CD4-positive, alpha-beta T cell treated with Interleukin-1 beta for 1 hour (primary cell): Measurements from ENCODE around the gene ADGRV1.

Experiments
- DNase-seq, 2 donors: peaks; one replicate each; pipeline ENCODE4 v3.0.0-alpha.2; 2020 to 2022

The ADGRV1 gene

DNA sequence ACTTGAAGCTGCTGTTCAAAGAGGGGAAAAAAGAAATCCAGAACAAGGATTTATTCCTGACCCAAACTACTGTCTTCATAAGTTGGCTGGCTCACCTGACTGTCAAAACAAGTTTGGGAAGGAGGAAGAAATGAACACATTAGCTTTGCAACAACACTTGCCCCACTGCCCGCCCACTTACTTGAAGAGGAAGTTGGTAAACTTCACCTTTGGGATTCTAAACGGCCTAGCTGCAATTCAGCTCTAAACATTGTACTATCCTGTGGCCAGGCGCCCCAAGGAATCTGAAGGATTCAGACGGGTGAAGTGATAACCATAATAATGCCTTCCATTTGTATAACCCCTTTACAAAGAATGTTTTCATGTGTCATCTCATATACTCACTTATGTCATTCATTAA lies 625.1 kb downstream of the ADGRV1 start:
- DNase-seq = no peak

DNA sequence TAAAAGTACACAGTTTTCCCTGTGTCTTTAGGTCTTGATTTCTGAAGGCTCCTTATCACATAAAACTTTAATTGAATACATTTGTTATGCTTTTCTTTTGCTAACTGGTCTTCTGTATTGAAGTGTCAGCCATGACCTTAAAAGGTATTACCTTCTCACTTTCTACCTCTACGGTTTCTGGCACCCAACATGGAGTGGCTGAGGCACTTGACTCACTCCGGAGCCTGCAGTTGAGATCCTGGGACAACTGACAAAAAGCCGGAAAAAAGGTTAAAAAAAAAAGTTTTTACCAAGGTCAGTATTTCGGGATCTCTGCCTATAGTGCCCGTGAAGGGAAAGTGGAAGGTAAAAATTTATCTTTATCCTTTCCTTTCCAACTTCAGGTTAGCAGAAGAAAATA lies 627.5 kb downstream of the ADGRV1 start:
- DNase-seq = no peak

- DNase-seq = no peak
These were observed 628.4 kb downstream of the ADGRV1 start for GRCh38 chr5:91187032-91187431.

DNA sequence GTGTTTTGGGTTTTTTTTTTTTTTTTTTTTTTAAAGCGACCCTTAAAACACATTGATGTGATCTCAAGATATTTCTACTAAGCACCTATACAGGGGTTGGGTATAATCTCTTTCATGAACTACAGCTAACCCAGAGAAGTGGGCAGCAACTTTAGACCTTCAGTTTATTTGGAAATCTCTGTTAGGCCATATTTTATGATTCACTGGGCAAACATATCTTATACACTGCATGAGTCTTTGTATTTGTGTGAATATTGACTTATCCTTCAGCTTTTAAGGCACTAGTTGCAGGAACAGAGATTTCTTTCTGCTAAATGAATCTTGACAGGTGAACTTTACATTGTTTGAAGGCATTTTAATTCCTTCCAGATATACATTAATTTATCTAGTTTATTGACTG lies 630.2 kb downstream of the ADGRV1 start:
- DNase-seq = no peak

- DNase-seq = peak in 1 of 2 donors; percentile 9
These were observed 631.1 kb downstream of the ADGRV1 start for GRCh38 chr5:91189480-91190313.

GRCh38 chr5:91190314-91190690 lies 631.7 kb downstream of the ADGRV1 start:
- no peak for DNase-seq

- no peak for DNase-seq
These were observed 636.3 kb downstream of the ADGRV1 start for GRCh38 chr5:91194824-91195381.

DNA sequence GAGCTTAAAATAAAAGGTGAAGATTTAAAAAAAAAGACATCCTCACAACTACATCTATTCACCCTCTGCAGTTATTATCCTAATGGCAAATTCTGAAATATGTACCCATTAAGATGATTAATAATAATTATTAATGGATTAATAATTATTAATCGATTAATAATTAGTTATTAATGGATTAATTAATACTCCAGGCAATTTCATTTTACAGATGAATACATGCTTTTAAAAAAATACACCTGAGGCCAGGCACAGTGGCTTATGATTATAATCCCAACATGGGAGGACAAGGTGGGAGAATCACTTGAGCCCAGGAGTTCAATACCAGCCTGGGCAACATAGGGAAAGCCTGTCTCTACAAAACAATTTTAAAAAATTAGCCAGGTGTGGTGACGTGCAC lies 642.1 kb downstream of the ADGRV1 start:
- no peak for DNase-seq

DNA sequence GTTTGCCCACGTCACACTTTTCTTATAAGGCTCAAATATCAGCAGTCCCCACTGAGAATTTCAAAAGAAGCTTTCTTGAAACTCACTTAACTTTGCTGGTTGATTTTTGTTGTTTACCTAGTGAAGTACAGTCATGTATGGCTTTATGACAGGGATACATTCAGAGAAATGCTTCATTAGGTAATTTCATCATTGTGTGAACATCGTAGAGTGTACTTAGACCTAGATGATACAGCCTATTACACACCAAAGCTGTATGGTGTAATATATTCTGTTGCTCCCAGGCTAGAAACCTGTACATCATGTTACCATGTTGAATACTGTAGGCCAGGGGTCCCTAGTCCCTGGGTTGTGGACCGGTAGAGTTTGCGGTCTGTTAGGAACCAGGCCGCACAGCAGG lies 647.5 kb downstream of the ADGRV1 start:
- no peak for DNase-seq

GRCh38 chr5:91206734-91207133 lies 648.1 kb downstream of the ADGRV1 start:
- DNase-seq = no peak

- no peak for DNase-seq
These were observed 648.7 kb downstream of the ADGRV1 start for GRCh38 chr5:91207248-91207647.

GRCh38 chr5:91211997-91212713 lies 653.6 kb downstream of the ADGRV1 start:
- no peak for DNase-seq

- DNase-seq = no peak
These were observed 654.1 kb downstream of the ADGRV1 start for GRCh38 chr5:91212714-91213092.
